ENCODE results near the gene SDHAF2.

- TF ChIP-seq CTCF (IDR thresholded peaks at IDR 0.05), result no peak
- TF ChIP-seq POLR2AphosphoS5 (IDR thresholded peaks at IDR 0.05), result no peak
- no peak for TF ChIP-seq POLR2A (IDR thresholded peaks at IDR 0.05)
- TF ChIP-seq EP300 (IDR thresholded peaks at IDR 0.05; ENCODE audit: low read depth), result no peak
Observed at GRCh38 chr11:61494381-61494961, 64.5 kb downstream of the SDHAF2 start.

Data from transverse colon (tissue), 4 donors.